BE2C (cell line): Measurements from ENCODE around the gene CPPED1.

Source experiments
- DNase-seq: peaks from one replicate; pipeline ENCODE4 v3.0.0-alpha.2; 2020
- H3K27me3 ChIP-seq: fragments of 250-450 bp; sonication (Bioruptor Pico); 2 replicates; pipeline ENCODE4 v1.5.1; 2020; ENCODE audit warnings: mild to moderate bottlenecking
- H3K36me3 ChIP-seq: fragments of 250-450 bp; sonication (Bioruptor Pico); 2 replicates; pipeline ENCODE4 v1.5.1; 2020; ENCODE audit warnings: mild to moderate bottlenecking
- H3K4me1 ChIP-seq: fragments of 250-450 bp; sonication (Bioruptor Pico); 2 replicates; pipeline ENCODE4 v1.5.1; 2020
- H3K4me3 ChIP-seq: 2 replicates; pipeline ENCODE4 v1.5.1; 2011; ENCODE audit warnings: low read depth, low read length
- H3K9me3 ChIP-seq: fragments of 250-450 bp; sonication (Bioruptor Pico); 2 replicates; pipeline ENCODE4 v1.5.1; 2020
- TF ChIP-seq, protein P1 (sequence below): IDR thresholded peaks from 2 replicates; pipeline ENCODE4 v1.5.1; 2012; ENCODE audit warnings: mild to moderate bottlenecking, low read depth, low read length

CPPED1 gene

GRCh38 chr16:12798846-12799245, 4.8 kb downstream of the CPPED1 start:
- no peak for DNase-seq
- H3K27me3 ChIP-seq = no peaks in the 10 kb centered on the region
- TF ChIP-seq, protein P1, sequence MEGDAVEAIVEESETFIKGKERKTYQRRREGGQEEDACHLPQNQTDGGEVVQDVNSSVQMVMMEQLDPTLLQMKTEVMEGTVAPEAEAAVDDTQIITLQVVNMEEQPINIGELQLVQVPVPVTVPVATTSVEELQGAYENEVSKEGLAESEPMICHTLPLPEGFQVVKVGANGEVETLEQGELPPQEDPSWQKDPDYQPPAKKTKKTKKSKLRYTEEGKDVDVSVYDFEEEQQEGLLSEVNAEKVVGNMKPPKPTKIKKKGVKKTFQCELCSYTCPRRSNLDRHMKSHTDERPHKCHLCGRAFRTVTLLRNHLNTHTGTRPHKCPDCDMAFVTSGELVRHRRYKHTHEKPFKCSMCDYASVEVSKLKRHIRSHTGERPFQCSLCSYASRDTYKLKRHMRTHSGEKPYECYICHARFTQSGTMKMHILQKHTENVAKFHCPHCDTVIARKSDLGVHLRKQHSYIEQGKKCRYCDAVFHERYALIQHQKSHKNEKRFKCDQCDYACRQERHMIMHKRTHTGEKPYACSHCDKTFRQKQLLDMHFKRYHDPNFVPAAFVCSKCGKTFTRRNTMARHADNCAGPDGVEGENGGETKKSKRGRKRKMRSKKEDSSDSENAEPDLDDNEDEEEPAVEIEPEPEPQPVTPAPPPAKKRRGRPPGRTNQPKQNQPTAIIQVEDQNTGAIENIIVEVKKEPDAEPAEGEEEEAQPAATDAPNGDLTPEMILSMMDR = no peak
- no peak overlapping the region for H3K4me3 ChIP-seq
- no peaks in the 10 kb centered on the region for H3K9me3 ChIP-seq
- H3K4me1 ChIP-seq = no peaks in the 10 kb centered on the region
- no peaks in the 10 kb centered on the region for H3K36me3 ChIP-seq

DNA sequence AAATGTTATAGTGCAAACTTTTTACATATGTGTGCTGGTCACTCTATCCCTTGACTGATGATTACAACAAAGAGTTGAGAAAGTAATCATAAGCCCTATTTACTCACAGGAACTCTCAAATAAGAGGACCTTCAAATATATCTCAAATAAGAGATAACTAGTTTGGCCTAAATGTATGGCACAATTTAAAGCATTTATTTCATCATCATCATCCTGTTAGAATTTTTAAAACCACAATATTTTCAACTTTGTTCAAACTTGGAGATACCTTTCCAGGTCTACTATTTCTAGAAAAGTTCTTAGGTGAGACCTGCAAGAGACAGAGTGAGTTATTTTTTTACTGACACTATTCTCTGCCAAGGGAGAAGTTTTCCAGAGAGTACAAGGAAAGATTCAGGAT, 5.5 kb downstream of the CPPED1 start:
- TF ChIP-seq, protein P1 = no peak
- Histone ChIP-seq H3K4me1 (no peaks in the 10 kb centered on the region), H3K4me3 (no peak overlapping the region), H3K9me3 (no peaks in the 10 kb centered on the region), H3K27me3 (no peaks in the 10 kb centered on the region), H3K36me3 (no peaks in the 10 kb centered on the region)
- DNase-seq = no peak

GRCh38 chr16:12796498-12796897, 7.2 kb downstream of the CPPED1 start:
- no peaks in the 10 kb centered on the region for H3K36me3 ChIP-seq
- H3K27me3 ChIP-seq = no peaks in the 10 kb centered on the region
- no peaks in the 10 kb centered on the region for H3K4me1 ChIP-seq
- TF ChIP-seq, protein P1 = no peak
- no peak for DNase-seq
- H3K4me3 ChIP-seq = no peak overlapping the region
- H3K9me3 ChIP-seq = no peaks in the 10 kb centered on the region

- Histone ChIP-seq H3K27me3 (no peaks in the 10 kb centered on the region), H3K9me3 (no peaks in the 10 kb centered on the region), H3K4me1 (no peaks in the 10 kb centered on the region), H3K4me3 (no peak overlapping the region), H3K36me3 (no peaks in the 10 kb centered on the region)
- DNase-seq = no peak
- TF ChIP-seq, protein P1 = no peak
These were observed 8.9 kb downstream of the CPPED1 start for GRCh38 chr16:12794486-12795387.

GRCh38 chr16:12793865-12794240, 9.8 kb downstream of the CPPED1 start:
- H3K36me3 ChIP-seq = no peaks in the 10 kb centered on the region

More at GRCh38 chr16:12793865-12794240, 9.8 kb downstream of the CPPED1 start:
- no peaks in the 10 kb centered on the region for H3K27me3 ChIP-seq
- no peaks in the 10 kb centered on the region for H3K4me1 ChIP-seq
- TF ChIP-seq, protein P1 = no peak
- no peaks in the 10 kb centered on the region for H3K9me3 ChIP-seq
- DNase-seq = no peak
- H3K4me3 ChIP-seq = no peak overlapping the region
